AG09319 (cell line): ENCODE data around the gene RAD51D.
"Not testable (repeated sequence)": the region's sequence is repeated elsewhere in the genome, so short reads cannot be mapped to it uniquely, and the experiment has no call there.

Experiments used
- DNase-seq: peaks from one replicate; pipeline ENCODE4 v3.0.0-alpha.2; 2010; ENCODE audit warnings: low read depth; ENCODE audit errors: extremely low read depth
- CTCF ChIP-seq: IDR thresholded peaks from 2 replicates; pipeline ENCODE4 v1.5.1; 2011; ENCODE audit warnings: low read depth, mild to moderate bottlenecking, inconsistent platforms, low read length, moderate library complexity

The RAD51D gene

GRCh38 chr17:35127751-35128514 is 8.3 kb upstream of the RAD51D start:
- TF ChIP-seq CTCF = no peak
- DNase-seq = peak; percentile 81

- TF ChIP-seq CTCF = no peak
- no peak for DNase-seq
These were observed 1.7 kb upstream of the RAD51D start, which contains the start of gene FNDC8 for GRCh38 chr17:35121315-35121714. Gene FNDC8 (plus strand): TSS chr17:35121615. CDS start chr17:35121694, 79 bp downstream.

GRCh38 chr17:35117984-35118383 is 1.7 kb downstream of the RAD51D start:
- peak; percentile 23 for TF ChIP-seq CTCF
- DNase-seq = no peak

GRCh38 chr17:35116845-35117244 is 2.8 kb downstream of the RAD51D start:
- TF ChIP-seq CTCF = no peak
- no peak for DNase-seq

GRCh38 chr17:35110791-35111190 is 8.9 kb downstream of the RAD51D start:
- DNase-seq = not testable (repeated sequence)

GRCh38 chr17:35104844-35105450 is 14.7 kb downstream of the RAD51D start:
- no peak for DNase-seq
- no peak for TF ChIP-seq CTCF

GRCh38 chr17:35103271-35103670 is 16.4 kb downstream of the RAD51D start:
- TF ChIP-seq CTCF = no peak
- DNase-seq = no peak

- no peak for TF ChIP-seq CTCF
- DNase-seq = no peak
These were observed 17.9 kb downstream of the RAD51D start for GRCh38 chr17:35101725-35102124.
